ENCODE results near the gene UGDH. TPM values are rescaled to one million over a fixed set of nuclear protein-coding genes. Genes with fewer than 3 reads are reported as not detected.
"Not testable (repeated sequence)": the region's sequence is repeated elsewhere in the genome, so short reads cannot be mapped to it uniquely, and the experiment has no call there.

Gene UGDH
- total RNA-seq, 4 donors from 2014 or later = 168 to 335 (median 204) TPM

GRCh38 chr4:39458505-39459300 lies 68.5 kb downstream of the UGDH start, which contains the start of the genes LIAS and RPL9:
Gene LIAS (plus strand): TSS chr4:39459056. CDS start chr4:39459118, 62 bp downstream.
Gene RPL9 (minus strand): TSS chr4:39458922. CDS start chr4:39458439, 483 bp downstream.
- Histone ChIP-seq H3K27me3 (no peaks in the 10 kb centered on the region), H3K36me3 (peaks cover 0 to 54% (median 0%) of the 10 kb centered on the region in 3 donors), H3K9me3 (no peaks in the 10 kb centered on the region), H3K4me1 (peaks cover 3 to 14% (median 7%) of the 10 kb centered on the region in 4 donors), H3K4me3 (peak within 1 kb of the TSS; percentile 61 to 93 (median 75)), H3K27ac (peak within 1 kb of the TSS; percentile 89 to 97 (median 95))
- DNase-seq = peak; percentile 94 to 98 (median 96)
- TF ChIP-seq CTCF (IDR thresholded peaks at IDR 0.05) = no peak
- peak; percentile 93 to 96 for TF ChIP-seq POLR2A (IDR thresholded peaks at IDR 0.05)

GRCh38 chr4:39458161-39458504 lies 69.1 kb downstream of the UGDH start:
- peaks cover 0 to 54% (median 0%) of the 10 kb centered on the region in 3 donors for H3K36me3 ChIP-seq
- peak overlapping the region; percentile 89 to 97 (median 95) for H3K27ac ChIP-seq
- peak overlapping the region; percentile 61 to 93 (median 75) for H3K4me3 ChIP-seq
- H3K9me3 ChIP-seq, DNase-seq, H3K27me3 ChIP-seq: not testable (repeated sequence)
- H3K4me1 ChIP-seq = peaks cover 3 to 14% (median 7%) of the 10 kb centered on the region in 4 donors

GRCh38 chr4:39456946-39457763 lies 70.1 kb downstream of the UGDH start:
- Histone ChIP-seq H3K27ac (peak overlapping the region in 3 of 4 donors; percentile 93 to 97 (median 97)), H3K27me3 (no peaks in the 10 kb centered on the region), H3K4me3 (peak overlapping the region in 3 of 4 donors; percentile 74 to 93 (median 76)), H3K4me1 (peaks cover 3 to 14% (median 7%) of the 10 kb centered on the region in 4 donors), H3K36me3 (peaks cover 0 to 54% (median 0%) of the 10 kb centered on the region in 3 donors), H3K9me3 (no peaks in the 10 kb centered on the region)
- DNase-seq = no peak
- TF ChIP-seq CTCF (IDR thresholded peaks at IDR 0.05) (no peak), POLR2A (IDR thresholded peaks at IDR 0.05) (no peak)

GRCh38 chr4:39455486-39455885 lies 71.8 kb downstream of the UGDH start:
- H3K27ac ChIP-seq = no peak overlapping the region
- no peak for DNase-seq
- H3K4me1 ChIP-seq = peaks cover 3 to 14% (median 7%) of the 10 kb centered on the region in 4 donors
- H3K9me3 ChIP-seq = no peaks in the 10 kb centered on the region
- peaks cover 0 to 64% (median 0%) of the 10 kb centered on the region in 3 donors for H3K36me3 ChIP-seq
- no peak overlapping the region for H3K4me3 ChIP-seq
- TF ChIP-seq POLR2A (IDR thresholded peaks at IDR 0.05) = no peak
- TF ChIP-seq CTCF (IDR thresholded peaks at IDR 0.05) = no peak
- H3K27me3 ChIP-seq = no peaks in the 10 kb centered on the region

- no peak for DNase-seq
- no peaks in the 10 kb centered on the region for H3K9me3 ChIP-seq
- no peak overlapping the region for H3K4me3 ChIP-seq
- no peak for TF ChIP-seq POLR2A (IDR thresholded peaks at IDR 0.05)
- TF ChIP-seq CTCF (IDR thresholded peaks at IDR 0.05) = no peak
- H3K4me1 ChIP-seq = peaks cover 0 to 14% (median 7%) of the 10 kb centered on the region in 4 donors
- H3K27me3 ChIP-seq = no peaks in the 10 kb centered on the region
- no peak overlapping the region for H3K27ac ChIP-seq
- H3K36me3 ChIP-seq = peaks cover 0 to 64% (median 0%) of the 10 kb centered on the region in 3 donors
These were observed 73.5 kb downstream of the UGDH start for GRCh38 chr4:39453738-39454137.
